Stimulated activated CD4-positive, alpha-beta T cell treated with anti-CD3 and anti-CD28 coated beads, TNF-alpha, amount 100 ng/mL, for 24 hours (primary cell): ENCODE data around the gene SPATA31E1.
"Not testable (repeated sequence)": the region's sequence is repeated elsewhere in the genome, so short reads cannot be mapped to it uniquely, and the experiment has no call there.

Source experiments
- DNase-seq, 3 experiments: peaks; one replicate each; pipeline ENCODE4 v3.0.0-alpha.2; 2020; ENCODE audit warnings: low read depth in 3 of 3

The SPATA31E1 gene

DNA sequence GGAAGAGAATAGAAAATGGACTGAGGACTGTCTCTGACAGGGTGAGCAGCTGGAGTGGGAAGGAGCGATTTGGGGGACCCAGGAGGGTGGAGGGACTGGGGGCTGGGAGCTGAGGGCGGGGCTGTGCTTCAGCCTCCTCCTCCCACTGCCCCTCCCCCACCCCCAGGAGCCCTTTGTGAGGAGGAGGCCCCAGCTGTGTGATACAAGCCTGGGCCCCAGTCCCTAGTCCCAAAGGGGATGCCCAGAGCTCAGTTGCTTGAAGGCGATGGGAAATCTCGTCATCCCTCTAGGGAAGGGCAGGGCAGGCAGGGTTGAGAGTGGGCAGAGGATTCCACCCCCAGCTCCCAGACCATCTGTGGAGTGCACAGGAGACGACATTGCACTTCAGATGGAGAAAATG lies at the start of gene SPATA31E1:
SPATA31E1 (plus strand) TSS at position 251 of the 400 bp plus-strand sequence; CDS start at position 266, 15 bp downstream.
- DNase-seq = no peak

DNA sequence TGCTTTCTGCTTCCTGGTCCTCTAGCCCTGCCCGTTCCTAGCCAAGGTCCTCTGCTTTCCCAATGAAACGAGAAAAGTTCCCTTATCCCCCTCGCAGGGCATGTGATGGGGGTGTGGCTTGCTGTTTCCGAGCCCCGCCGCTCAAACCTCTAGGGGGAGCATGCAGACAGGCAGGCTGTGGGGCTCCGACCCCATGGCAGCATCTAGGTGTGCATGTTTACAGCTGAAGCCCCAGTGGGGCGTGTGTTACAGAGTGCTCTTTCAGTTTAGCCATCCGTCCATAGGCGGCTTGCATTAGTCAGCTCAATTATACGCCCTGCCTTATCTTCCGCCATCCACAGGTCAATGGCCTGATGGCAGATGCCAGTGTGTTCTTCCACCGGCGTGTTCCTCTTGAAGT lies 48.3 kb upstream of the SPATA31E1 start:
- no peak for DNase-seq

DNA sequence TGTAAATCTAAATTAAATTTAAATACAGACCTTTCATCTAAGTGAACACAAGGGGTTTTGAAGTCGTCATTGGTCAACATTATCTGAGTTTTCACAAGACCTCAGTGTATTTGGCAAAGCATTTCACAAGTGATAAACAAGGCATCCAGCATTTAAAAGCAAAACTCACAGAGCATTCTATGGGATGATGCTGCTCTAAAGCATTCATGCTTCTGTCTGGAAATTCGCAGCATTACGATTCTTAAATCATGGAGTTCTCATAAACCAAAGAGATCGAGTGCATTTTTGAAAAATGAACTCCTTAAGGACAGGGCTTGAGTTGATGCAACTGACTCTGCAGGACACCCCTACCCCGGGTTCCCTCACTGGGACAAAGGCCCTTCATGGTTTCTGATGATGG lies 46.1 kb upstream of the SPATA31E1 start:
- no peak for DNase-seq

DNA sequence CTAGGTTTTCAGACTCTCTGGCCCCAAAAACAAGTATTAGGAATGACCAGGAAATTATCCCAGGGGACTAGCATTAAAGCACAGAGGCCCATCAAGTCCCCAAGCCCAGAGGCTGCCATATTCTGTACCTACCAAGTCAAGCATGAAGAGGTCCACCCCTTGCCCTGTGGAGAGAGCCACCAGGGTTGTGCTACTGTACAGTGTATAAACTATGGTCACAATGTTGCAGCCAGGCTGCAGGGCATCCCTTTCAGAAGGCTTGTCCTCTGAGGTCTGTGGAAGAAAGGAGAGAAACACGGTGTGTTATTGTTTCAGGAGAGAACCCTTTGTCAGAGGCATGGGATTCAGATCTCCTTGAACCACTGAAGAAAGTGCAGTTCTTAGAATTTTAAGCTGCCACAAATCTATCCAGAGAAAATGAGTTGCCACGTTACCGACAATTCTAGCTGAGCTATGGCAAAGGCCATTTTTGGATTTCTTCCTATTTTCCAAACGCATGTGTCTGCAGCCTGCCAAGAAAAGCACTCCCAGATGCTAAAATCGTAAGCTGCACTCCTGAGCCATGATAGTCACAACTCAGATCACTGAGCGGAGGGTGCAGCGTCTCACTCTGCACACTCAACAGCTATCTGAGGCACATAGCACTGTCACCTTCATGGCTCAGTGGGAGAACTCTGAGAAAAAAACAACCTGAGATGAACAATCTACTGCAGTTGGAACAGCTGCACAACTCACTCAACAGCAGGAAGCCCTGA lies 45.5 kb upstream of the SPATA31E1 start:
- DNase-seq = no peak

DNA sequence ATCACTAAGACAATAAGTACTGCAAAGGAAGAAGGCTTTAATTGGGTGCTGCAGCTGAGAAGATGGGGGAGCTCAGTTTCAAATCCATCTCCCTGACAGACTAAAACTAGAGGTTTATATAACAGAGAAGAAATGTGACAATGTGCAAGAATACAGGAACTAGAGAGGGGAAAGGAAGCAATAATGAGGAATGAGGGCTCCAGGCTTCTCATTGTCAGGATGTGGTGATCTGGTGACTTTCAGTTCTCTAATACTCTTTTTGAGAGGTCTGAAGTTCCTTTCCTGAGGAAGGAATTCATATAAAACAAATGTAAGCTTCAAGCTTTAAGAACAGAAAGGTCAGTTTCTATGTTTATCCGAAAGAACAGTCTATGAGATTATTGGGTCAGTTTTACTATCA lies 42.5 kb upstream of the SPATA31E1 start:
- no peak for DNase-seq

DNA sequence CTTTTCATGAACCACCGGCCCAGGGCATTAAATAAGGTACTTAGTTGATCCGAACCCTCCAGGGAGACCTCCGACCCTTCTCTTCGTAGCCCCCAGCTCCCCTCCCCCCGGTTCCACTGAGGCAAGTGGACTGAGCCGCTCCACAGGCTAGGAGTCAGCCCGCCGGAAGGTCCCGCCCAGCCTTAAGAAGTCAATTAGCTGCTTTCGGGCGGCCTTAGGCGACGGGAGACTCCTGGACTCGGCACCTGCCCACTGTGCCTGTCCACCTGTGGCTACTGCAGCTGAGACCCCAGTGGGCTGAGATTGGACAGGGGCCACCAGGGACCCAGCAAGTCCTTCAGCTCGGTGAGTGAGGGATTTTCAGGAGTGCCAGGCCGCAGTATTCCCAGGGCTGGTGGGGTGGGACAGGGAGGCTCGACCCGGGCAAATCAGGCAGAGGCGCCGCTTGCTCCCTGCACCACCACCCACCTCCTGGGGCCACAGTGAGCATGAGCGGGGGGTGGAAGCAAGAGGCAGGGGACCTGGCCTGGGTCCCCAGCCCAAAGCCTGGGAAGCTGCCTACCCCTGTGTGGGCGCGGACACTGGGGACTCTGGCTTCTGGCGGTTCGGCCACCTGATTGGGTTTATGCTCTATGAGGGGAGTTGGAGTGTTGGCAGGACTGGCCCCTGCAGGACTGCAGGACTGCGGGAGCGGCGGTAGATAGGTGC lies 39.6 kb upstream of the SPATA31E1 start:
- no peak for DNase-seq

DNA sequence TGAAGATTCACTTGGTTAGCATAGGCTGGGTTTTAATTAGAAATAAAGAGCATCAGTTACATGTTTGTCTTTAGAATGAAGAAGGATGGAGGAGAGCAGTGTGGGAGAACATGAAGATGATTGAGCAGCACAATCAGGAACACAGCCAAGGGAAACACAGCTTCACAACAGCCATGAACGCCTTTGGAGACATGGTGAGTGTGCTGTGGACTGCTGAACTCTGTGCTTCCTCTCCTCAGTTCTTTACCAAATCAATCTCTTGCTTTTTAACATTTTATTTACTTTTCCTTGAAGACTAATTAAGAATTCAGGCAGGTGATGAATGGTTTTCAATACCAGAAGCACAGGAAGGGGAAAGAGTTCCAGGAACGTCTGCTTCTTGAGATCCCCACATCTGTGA lies 38.2 kb upstream of the SPATA31E1 start:
- DNase-seq = no peak

DNA sequence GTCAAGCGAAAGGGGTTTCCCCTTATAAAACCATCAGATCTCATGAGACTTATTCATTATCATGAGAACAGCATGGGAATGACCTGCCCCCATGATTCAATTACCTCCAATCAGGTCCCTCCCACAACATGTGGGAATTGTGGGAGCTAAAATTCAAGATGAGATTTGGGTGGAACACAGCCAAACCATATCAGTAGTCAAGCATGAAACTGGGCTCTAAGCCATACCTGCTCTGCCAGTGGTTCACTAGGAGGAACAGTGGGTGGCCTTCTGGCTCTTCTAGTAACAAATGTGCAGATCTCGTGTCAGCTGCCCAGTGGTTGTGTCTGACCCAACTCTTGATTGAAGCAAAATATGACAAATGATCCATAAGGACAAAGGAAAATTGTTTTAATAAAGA lies 34.9 kb upstream of the SPATA31E1 start:
- not testable (repeated sequence) for DNase-seq

DNA sequence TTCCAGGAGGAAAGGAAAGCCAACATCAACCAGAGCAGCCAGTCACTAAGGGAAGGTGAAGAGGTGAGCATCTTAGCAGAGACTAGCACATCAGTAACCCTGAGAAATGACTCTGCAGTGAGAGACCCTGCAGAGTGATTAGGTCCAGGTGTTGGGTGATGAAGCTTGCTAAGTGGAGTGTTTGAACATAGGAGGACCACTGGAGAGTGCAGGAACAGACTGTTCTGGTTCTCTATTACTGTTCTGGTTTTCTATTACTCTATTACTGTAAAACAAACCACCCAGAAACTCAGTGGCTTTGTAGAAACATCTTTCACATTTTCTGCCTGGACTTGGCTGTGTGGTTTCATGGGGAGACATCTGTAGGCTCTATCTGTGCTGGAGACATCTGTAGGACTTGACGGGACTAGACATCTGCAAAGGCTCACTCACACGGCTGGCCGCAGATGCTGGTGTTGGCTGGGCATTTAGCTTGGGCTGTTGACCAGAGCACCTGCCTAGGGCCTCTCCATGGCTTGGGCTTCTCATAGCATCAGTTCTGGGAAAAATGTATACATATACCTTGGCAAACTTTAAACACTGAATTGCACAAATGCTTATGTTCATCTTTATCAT lies 33.4 kb upstream of the SPATA31E1 start:
- DNase-seq = no peak

DNA sequence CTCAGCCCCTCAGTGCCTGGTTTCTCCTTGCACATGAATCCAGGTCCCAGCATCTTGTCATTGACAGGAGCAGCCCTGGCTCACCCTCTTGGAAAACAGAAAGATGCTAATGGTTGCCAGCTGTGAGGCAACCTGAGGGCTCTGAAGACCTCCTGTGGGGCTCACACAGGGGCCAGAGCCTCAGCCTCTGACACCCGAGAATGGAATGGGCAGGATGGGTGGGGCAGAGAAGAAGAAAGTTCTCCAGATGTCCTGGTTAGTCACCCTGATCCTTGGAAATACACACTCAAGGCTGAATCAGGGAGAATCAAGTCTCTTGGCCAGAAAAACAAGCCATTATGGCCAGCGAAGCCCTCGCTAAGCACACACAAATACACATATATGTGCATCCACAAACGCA lies 32.3 kb upstream of the SPATA31E1 start:
- no peak for DNase-seq

DNA sequence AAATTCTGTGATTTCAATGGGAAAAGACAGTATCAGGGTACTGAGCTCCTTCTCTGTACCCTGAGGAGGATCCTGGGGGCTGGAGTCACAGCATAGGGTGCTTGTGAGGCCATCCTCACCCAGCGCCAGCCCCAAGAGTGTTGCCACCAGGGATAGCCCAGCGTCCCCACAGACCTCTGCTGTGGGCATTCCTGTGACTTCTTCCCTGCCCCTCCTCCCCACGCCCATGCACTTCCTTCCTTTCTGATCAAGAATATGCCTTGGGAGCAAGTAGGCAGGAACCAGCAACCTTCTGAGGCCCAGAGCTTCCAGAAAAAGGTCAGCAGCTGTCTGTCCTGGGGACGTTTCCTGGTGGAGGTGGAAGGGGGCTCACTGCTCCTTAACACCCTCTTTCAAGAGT lies 31.5 kb upstream of the SPATA31E1 start:
- not testable (repeated sequence) for DNase-seq

DNA sequence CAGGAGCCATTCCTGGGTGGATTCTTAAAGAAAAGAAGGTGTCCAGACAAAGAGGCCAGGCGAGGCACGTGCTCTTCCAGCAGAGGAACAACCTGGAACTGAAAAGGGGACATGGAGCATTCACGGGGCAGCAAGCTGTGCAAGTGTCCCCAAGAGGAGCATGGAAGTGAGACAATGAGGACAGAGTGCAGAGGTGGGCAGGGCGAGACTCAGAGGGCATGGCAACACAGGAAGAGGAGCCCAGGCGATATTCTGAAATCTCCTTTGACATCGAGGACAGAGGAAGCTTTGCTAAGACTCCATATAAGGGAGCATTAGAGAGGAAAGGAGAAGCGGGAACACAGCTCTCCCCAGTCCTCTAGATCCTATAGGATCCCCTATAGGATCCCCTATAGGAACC lies 29.4 kb upstream of the SPATA31E1 start:
- DNase-seq = no peak

DNA sequence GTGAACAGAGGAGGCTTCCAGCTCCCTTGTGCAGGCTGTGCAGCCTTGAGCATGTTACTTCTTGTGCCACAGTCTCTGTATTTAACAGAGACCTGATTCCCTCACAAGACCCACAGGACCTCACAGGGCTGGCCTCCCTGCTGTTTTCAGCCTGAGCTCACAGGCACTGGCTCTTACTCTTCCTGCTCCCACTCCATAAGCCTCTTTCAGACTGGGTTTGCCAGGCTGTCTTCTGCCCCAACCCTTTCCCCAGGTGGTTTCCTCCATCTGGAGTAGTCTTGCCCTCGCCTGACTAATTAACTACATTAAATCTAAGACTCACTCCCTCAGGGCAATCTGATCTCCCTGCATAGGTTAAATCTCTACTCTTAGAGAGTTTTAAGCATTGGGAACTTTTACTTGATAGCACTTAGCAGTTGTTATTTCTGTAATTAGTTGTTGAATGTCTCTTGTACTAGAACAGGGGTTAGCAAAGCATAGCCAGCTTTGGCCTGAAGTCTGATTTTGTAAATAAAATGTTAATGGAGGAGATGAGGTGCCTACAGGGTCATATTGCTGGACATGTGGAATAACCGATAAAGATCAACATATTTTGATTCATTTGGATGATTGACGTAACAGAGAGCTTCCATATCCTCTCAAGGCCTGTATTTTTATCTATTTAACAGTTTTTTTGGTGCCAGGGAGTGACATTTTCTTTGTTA lies 28.6 kb upstream of the SPATA31E1 start:
- DNase-seq = no peak

DNA sequence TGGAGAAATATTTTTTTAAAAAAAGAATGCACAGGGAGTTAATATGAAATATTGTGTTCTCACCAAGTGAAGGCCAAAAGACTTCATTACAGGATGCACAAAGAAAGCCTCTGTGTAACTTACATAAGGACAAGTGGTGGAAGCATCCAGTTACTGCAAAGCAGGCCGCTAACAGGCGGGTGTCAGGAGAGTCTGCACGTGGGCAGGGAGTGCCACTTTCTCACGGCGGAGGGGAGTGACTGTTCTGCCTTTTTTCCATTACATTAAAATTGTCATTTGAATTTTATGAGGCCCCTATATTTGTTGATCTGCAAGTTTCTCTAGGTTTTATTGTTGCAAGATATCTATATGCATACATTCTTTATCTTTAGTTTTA lies 28.1 kb upstream of the SPATA31E1 start:
- no peak for DNase-seq

DNA sequence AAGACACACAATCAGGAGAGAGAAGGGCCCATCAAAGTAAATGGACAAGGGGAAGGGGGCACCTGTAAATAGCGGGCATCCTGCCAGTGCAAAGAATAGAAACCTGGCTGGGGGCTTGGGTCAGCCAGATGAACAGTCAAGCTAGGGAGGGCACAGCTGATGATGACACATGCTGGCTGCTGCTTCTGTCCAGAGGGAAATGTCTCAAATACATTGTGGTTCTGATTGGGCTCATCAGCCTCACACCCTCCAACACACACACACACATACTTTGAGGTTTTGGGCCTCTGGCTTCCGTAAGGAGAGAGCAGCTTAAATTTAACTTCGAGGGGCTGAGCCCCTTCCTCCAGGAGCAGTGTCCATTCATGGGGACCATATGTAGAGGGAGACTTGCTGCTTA lies 27.6 kb upstream of the SPATA31E1 start:
- DNase-seq = no peak

DNA sequence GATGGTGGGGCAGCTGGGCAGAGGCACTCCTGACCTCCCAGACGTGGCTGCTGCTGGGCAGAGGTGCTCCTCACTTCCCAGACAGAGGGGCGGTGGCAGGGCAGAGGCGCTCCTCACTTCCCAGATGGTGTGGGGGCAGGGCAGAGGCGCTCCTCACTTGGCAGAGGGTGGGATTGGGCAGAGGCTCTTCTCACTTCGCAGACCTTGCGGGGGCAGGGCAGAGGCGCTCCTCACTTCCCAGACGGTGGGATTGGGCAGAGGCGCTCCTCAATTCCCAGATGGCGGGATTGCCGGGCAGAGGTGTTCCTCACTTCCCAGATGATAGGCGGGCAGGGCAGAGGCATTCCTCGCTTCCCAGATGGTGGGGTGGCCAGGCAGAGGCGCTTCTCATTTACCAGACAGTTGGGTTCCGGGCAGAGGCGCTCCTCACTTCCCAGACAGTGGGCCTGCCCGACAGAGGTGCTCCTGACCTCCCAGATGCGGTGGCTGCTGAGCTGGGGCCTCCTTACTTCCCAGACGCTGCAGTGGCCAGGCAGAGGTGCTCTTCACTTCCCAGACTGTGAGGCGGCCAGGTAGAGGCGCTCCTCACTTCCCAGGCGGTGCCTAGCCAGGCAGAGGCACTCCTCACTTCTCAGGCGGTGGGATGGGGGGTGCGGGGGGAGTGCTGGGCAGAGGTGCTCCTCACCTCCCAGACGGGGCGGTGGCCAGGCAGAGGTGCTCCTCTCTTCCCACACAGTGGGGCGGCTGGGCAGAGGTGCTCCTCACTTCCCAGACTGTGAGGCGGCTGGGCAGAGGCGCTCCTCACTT lies 25.3 kb upstream of the SPATA31E1 start:
- no peak for DNase-seq

DNA sequence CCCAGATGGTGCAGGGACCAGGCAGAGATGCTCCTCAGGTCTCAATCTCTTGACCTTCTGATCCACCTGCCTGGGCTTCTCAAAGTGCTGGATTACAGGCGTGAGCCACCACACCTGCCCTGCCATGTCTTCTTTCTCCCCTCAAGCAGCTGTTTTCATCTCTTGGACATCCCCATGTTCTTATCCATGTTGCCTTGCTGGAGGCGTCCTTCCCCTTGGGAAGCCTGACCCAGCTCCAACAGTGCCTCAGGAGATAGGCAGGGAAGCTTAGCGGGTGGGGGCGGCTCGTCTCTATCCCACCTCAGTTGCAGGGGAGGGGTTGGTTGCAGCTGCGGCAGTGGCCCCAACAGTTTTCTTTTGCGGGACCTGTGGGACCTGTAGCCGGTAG lies 24.7 kb upstream of the SPATA31E1 start:
- DNase-seq = no peak

DNA sequence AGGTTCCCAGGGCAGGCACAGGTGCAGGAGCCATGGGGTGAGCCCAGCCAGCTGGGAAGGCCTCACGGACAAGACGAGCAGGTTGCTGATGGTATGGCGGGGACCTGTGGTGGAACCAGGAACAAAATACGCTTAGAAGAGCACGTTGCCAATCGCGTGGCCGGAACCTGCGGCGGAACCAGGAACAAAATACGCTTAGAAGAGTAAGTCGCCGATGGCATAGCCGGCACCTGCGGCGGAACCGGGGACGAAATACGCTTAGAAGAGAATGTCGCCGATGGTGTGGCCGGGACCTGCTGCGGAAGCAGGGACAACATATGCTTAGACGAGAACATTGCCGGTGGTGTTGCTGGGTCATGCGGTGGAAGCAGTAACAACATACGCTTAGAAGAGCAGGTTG lies 23.5 kb upstream of the SPATA31E1 start:
- no peak for DNase-seq

DNA sequence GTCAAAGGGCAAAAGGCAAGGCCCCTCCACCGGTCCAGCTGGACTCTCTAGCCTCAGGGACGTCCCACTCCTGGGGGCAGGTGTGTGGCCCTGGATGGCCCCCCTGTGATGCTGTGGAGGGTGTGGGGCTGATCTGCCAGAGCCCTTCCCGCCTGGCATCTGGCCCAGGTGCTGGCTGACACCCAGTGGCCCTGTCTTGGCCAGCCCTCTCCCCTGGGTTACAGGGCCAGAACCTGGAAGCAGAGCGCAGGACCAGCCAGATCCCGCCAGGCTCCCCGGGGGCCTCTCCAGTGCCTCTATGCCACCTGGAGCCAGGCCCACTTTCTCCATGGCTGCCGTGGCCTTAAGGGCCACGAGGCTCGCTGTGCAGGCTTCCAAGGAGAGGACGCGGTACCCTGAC lies 22.9 kb upstream of the SPATA31E1 start:
- no peak for DNase-seq

DNA sequence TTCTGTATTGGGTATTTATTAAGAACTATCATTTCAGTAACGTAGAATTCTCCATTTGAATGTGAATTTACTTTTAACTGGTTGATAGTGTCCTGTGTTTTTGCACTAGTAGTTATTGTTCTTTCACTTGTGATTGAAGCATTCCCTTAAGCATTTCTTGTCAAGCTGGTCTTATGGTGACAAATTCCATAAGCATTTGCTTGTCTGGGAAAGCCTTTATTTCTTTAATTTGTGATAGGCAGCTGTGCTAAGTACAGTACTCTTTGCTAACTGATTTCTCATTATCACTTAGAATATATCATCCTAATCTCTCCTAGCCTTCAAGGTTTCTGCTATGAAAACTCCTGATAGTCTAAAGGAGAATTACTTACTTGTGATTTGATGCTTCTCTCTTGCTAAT lies 21.3 kb upstream of the SPATA31E1 start:
- no peak for DNase-seq

DNA sequence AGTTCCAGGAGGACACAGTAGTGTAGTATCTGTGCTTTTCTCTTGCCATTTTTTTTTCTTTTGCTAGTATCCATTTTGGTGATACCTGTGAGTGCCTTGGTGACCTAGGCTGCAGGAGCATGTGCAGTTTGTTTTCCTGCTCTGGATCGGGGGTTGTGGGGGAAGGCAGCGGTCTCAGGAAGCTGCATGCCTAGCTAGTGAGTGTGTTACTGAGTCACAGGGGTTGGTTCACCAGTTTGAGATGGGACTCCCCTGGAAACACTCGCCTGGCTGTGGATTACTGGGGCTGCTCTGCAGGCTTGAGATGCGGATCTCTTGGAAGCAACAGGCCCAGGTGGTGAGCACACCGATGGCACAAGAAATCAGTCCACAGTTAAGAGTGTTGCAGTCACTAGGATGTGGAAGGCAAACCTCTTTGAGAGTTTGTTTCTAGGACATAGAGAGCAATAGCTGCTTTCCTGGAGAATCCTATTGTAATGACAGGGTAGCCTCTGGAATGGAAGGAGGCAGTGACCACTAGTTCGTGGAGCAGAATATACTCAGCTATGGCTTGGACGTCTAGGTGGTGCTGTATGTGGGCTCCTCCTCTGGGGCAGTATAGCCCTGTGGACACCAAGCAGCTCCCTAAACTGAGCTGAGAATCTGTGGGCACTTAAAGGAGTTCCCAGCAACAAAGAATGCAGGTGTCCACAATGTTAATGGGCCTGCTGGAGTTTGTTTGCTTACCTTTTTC lies 20.0 kb upstream of the SPATA31E1 start:
- DNase-seq = no peak
